Adrenal gland (tissue), 12 donors: ENCODE results near the gene TMEM52. TPM values are rescaled to one million over a fixed set of nuclear protein-coding genes. Genes with fewer than 3 reads are reported as not detected.
A peak's percentile ranks its signal among the peaks of the same experiment; 100 is the strongest.

Experiments
- DNase-seq, 7 donors: peaks; one replicate each; pipeline ENCODE4 v3.0.0-alpha.2; 2019 to 2020
- H3K27ac ChIP-seq, 5 donors: fragments of 200-600 bp; sonication (generic) in 4 of 5; 1 replicate in 3 of 5; 2 replicates in 2 of 5; pipeline versions ENCODE4 v1.5.1 to v1.8.0; 2016 to 2020; ENCODE audit warnings: mild to moderate bottlenecking in 1 of 5
- H3K27me3 ChIP-seq: fragments of 200-600 bp; 2 replicates; pipeline ENCODE4 v1.8.0; 2021
- H3K36me3 ChIP-seq, 2 donors: fragments of 200-600 bp; replicated peaks in 1 of 2; 1 replicate in 1 of 2; 2 replicates in 1 of 2; pipeline versions ENCODE4 v1.5.1 to v1.8.0; 2018 to 2022
- H3K4me1 ChIP-seq, 2 donors: fragments of 200-600 bp; replicated peaks in 1 of 2; 1 replicate in 1 of 2; 2 replicates in 1 of 2; pipeline versions ENCODE4 v1.5.1 to v1.8.0; 2018 to 2021
- H3K4me3 ChIP-seq, 4 donors: fragments of 200-600 bp; sonication (generic) in 3 of 4; one replicate each; pipeline ENCODE4 v1.5.1; 2016 to 2018
- H3K9me3 ChIP-seq, 3 donors: fragments of 200-600 bp; sonication (generic) in 1 of 3; replicated peaks in 1 of 3; 1 replicate in 2 of 3; 2 replicates in 1 of 3; pipeline versions ENCODE4 v1.5.1 to v1.8.0; 2016 to 2021
- POLR2A ChIP-seq, 2 donors: fragments of 450-650 bp; IDR thresholded peaks; one replicate each; pipeline ENCODE4 v1.6.1; 2017; ENCODE audit warnings: antibody characterized with exemption in 2 of 2, mild to moderate bottlenecking in 2 of 2, moderate library complexity in 1 of 2
- WGBS, 4 donors: extraction: QIAGEN DNeasy Blood & Tissue Kit in 2 of 4; methylation state at CpG; one replicate each; pipeline versions ENCODE4 v1.1.5 to v1.1.7; 2013 to 2017; 5-methylcytosine and 5-hydroxymethylcytosine counted together
- intact Hi-C, 2 donors: fragments of 100-400 bp; cut with DNase I; formaldehyde crosslinking; loops; one replicate each; pipeline versions ENCODE4 v1.14.1 to v1.15.0; 2022 to 2023
- polyA plus RNA-seq, 3 donors: library from polyadenylated mRNA; stranded (reverse); fragments of 200-250 nt in 2 of 3; fragments of 350-450 nt in 1 of 3; fragmentation: Illumina TruSeq in 1 of 3; extraction: RNeasy Lipid Tissue Mini Kit (QIAGEN cat#74804) in 1 of 3; gene quantifications; one replicate each; pipeline ENCODE4 v1.2.3, GENCODE V29; 2013 to 2014
- total RNA-seq, 9 donors: library from RNA; depleted of rRNA in 4 of 9; stranded (reverse); fragments of >200 nt in 4 of 9; fragments of 120-200 nt in 1 of 9; fragmentation: NEBNext Ultra II Directional in 1 of 9; extraction: Animal tissue kit (Norgen Biotek cat#: 25700) in 1 of 9; gene quantifications; one replicate each; pipeline versions ENCODE4 v1.1.0 to v1.2.4, GENCODE V29; 2013 to 2023
- TF ChIP-seq, protein P1 (sequence below), 6 experiments: fragments of 450-650 bp in 4 of 6; fragments of 200-600 bp in 2 of 6; sonication (generic) in 1 of 6; IDR thresholded peaks; 1 replicate in 5 of 6; 2 replicates in 1 of 6; pipeline versions ENCODE4 v1.5.1 to v1.8.0; 2016 to 2021; ENCODE audit warnings: antibody characterized with exemption in 6 of 6, mild to moderate bottlenecking in 2 of 6, moderate library complexity in 1 of 6
- donor health status: healthy with polysubstance abuse.
- donor health status: Bipolar disorder and iron deficiency.
- donor health status: DM: yes; HTN: yes; CAD: no.
- donor health status: DM: no; HTN: no; CAD: no.
- donor health status: DM: no; HTN: no; CAD: no.
- donor health status: DM: yes; HTN: yes; CAD: no.

Gene TMEM52
- total and polyA plus RNA-seq, 12 donors, result 7.0 to 95.4 (median 61.7) TPM

DNA sequence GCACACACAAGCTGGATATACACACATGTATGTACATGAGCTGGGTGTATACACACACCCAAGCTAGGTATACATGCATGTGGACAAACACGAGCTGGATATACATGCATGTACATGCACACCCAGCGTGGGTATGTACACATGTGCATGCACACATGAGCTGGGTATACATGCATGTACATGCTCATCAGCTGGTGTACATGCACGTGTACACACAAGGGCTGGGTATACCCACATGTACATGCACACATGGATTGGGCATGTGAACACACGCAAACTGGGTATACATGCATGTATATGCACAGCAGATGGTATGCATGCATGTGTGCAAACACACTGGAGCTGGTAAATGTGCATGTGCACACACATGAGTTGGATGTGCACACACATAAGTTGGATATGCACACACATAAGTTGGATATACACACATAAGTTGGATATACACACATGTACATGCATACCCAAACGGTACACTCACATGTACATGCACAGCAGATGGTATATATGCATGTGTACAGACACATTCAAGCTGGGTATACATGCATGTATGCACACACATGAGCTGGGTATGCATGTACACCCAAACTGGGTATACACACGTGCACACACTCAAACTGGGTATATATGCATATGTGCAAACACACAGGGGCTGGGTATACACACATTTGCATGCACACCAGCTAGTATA, 20.7 kb downstream of the TMEM52 start:
- intact Hi-C loops, result no loop called here
- WGBS, 4 donors, result 70 to 93% (median 88%) methylated on average over 4 to 6 of the region's 6 CpGs
- TF ChIP-seq POLR2A (IDR thresholded peaks at IDR 0.05), result no peak
- TF ChIP-seq, protein P1, sequence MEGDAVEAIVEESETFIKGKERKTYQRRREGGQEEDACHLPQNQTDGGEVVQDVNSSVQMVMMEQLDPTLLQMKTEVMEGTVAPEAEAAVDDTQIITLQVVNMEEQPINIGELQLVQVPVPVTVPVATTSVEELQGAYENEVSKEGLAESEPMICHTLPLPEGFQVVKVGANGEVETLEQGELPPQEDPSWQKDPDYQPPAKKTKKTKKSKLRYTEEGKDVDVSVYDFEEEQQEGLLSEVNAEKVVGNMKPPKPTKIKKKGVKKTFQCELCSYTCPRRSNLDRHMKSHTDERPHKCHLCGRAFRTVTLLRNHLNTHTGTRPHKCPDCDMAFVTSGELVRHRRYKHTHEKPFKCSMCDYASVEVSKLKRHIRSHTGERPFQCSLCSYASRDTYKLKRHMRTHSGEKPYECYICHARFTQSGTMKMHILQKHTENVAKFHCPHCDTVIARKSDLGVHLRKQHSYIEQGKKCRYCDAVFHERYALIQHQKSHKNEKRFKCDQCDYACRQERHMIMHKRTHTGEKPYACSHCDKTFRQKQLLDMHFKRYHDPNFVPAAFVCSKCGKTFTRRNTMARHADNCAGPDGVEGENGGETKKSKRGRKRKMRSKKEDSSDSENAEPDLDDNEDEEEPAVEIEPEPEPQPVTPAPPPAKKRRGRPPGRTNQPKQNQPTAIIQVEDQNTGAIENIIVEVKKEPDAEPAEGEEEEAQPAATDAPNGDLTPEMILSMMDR (IDR thresholded peaks at IDR 0.05), result no peak
- H3K4me1 ChIP-seq, result peaks cover 16 to 22% of the 10 kb centered on the region in 2 donors
- no peaks in the 10 kb centered on the region for H3K36me3 ChIP-seq
- H3K9me3 ChIP-seq, result no peaks in the 10 kb centered on the region
- no peaks in the 10 kb centered on the region for H3K27me3 ChIP-seq
- H3K4me3 ChIP-seq, result no peak overlapping the region
- DNase-seq, result peak in 1 of 7 donors; percentile 12
- no peak overlapping the region for H3K27ac ChIP-seq

- peak in 5 of 7 donors; percentile 52 to 74 (median 72) for DNase-seq
- Histone ChIP-seq H3K27me3 (no peaks in the 10 kb centered on the region), H3K4me1 (peaks cover 26 to 33% of the 10 kb centered on the region in 2 donors), H3K9me3 (no peaks in the 10 kb centered on the region), H3K4me3 (no peak overlapping the region), H3K27ac (peak overlapping the region in 4 of 5 donors; percentile 22 to 77 (median 58)), H3K36me3 (no peaks in the 10 kb centered on the region)
- TF ChIP-seq POLR2A (IDR thresholded peaks at IDR 0.05), result peak in 1 of 2 donors; percentile 51
- TF ChIP-seq, protein P1 (IDR thresholded peaks at IDR 0.05), result no peak
- WGBS, 4 donors, result 47 to 76% (median 63%) methylated on average over 2 to 14 of the region's 14 CpGs
- intact Hi-C loops, result no loop called here
Observed at GRCh38 chr1:1895456-1896336, 23.4 kb downstream of the TMEM52 start.

DNA sequence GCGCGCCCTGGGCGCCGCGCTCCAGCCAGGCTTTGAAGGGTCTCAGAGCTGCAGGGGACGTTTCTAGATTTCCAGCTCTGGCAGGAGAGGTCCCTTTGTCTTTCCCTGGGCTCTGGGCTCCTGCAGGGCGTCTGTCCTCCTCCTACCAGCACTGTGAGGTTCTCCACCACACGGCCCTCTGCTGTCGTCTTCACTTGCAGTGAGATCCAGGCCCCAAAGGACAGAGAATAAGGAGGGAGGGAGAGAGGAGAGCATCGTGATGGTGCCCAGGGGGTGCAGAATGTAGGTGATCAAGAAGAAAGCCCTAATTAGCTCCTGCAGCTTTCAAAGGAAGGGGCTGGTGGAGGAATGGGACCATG, 24.0 kb downstream of the TMEM52 start:
- 56 to 68% (median 58%) methylated on average over 10 of the region's 10 CpGs for WGBS, 4 donors
- no peaks in the 10 kb centered on the region for H3K36me3 ChIP-seq
- H3K27ac ChIP-seq, result peak overlapping the region in 4 of 5 donors; percentile 22 to 77 (median 58)
- no peak for TF ChIP-seq POLR2A (IDR thresholded peaks at IDR 0.05)
- TF ChIP-seq, protein P1 (IDR thresholded peaks at IDR 0.05), result no peak
- H3K9me3 ChIP-seq, result no peaks in the 10 kb centered on the region
- DNase-seq, result no peak
- H3K27me3 ChIP-seq, result no peaks in the 10 kb centered on the region
- intact Hi-C loops, result no loop called here
- H3K4me1 ChIP-seq, result peaks cover 26 to 33% of the 10 kb centered on the region in 2 donors
- H3K4me3 ChIP-seq, result peak overlapping the region in 1 of 4 donors; percentile 25
